Left ventricle myocardium inferior (tissue), 1 donor: ENCODE results near the gene PFKP. TPM values are rescaled to one million over a fixed set of nuclear protein-coding genes. Genes with fewer than 3 reads are reported as not detected.

ENCODE experiments used
- DNase-seq: peaks from one replicate; pipeline ENCODE4 v3.0.0-alpha.2; 2020
- H3K27ac ChIP-seq: fragments of 200-600 bp; replicated peaks from 2 replicates; pipeline ENCODE4 v1.8.0; 2021
- H3K27me3 ChIP-seq: fragments of 200-600 bp; 2 replicates; pipeline ENCODE4 v1.8.0; 2021; ENCODE audit warnings: low read depth
- H3K36me3 ChIP-seq: fragments of 200-600 bp; 2 replicates; pipeline ENCODE4 v1.8.0; 2021
- H3K4me1 ChIP-seq: fragments of 200-600 bp; 2 replicates; pipeline ENCODE4 v1.8.0; 2021
- H3K4me3 ChIP-seq: fragments of 200-600 bp; 2 replicates; pipeline ENCODE4 v1.8.0; 2021; ENCODE audit warnings: mild to moderate bottlenecking, moderate library complexity
- H3K9me3 ChIP-seq: fragments of 200-600 bp; replicated peaks from 2 replicates; pipeline ENCODE4 v1.8.0; 2021
- intact Hi-C: fragments of 100-400 bp; cut with micrococcal nuclease; formaldehyde crosslinking; loops from one replicate; pipeline ENCODE4 v1.11.0; 2022
- total RNA-seq: library from RNA; stranded (reverse); fragmentation: NEBNext Ultra II Directional; extraction: Animal tissue kit (Norgen Biotek cat#: 25700); gene quantifications from one replicate; pipeline ENCODE4 v1.2.1, GENCODE V29; 2021
- TF ChIP-seq, protein P1 (sequence below): fragments of 200-600 bp; IDR thresholded peaks from 2 replicates; pipeline ENCODE4 v1.8.0; 2021; ENCODE audit warnings: antibody characterized with exemption, mild to moderate bottlenecking, borderline replicate concordance
- donor health status: DM: no; HTN: yes; CAD: no; lungs with severe emphysema.

PFKP gene
- total RNA-seq, 1 donor from 2014 or later: 206 TPM

DNA sequence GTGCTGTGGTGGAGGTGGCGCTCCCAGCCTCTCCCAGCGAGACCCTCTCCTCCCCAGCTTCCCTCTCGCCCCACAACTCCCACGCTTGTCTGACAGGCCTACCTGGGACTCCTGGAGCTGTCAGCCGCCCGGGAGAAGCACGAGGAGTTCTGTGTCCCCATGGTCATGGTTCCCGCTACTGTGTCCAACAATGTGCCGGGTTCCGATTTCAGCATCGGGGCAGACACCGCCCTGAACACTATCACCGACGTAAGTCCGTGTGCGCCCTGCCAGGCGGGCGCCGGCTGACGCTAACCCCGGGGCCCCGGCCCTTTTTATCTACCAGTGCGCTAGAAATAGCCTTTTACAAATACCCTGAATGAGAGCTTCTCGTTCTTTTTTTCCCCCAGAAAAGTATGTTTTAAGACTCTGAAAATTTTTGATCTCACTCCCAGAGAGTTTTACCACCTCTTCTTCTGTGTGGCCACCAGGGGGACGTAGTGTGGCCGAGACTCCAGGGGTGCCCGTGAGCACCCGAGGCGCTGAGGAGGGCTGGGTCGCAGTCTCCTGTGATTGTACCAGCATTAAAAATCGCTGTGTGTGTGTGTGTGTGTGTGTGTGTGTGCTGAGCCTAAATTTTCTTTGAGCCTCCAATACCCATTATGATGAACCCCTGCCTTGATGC is 52.6 kb downstream of the PFKP start:
- TF ChIP-seq, protein P1, sequence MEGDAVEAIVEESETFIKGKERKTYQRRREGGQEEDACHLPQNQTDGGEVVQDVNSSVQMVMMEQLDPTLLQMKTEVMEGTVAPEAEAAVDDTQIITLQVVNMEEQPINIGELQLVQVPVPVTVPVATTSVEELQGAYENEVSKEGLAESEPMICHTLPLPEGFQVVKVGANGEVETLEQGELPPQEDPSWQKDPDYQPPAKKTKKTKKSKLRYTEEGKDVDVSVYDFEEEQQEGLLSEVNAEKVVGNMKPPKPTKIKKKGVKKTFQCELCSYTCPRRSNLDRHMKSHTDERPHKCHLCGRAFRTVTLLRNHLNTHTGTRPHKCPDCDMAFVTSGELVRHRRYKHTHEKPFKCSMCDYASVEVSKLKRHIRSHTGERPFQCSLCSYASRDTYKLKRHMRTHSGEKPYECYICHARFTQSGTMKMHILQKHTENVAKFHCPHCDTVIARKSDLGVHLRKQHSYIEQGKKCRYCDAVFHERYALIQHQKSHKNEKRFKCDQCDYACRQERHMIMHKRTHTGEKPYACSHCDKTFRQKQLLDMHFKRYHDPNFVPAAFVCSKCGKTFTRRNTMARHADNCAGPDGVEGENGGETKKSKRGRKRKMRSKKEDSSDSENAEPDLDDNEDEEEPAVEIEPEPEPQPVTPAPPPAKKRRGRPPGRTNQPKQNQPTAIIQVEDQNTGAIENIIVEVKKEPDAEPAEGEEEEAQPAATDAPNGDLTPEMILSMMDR: peak; percentile 55
- no peaks in the 10 kb centered on the region for H3K9me3 ChIP-seq
- H3K27ac ChIP-seq: no peak overlapping the region
- peaks cover 69% of the 10 kb centered on the region for H3K36me3 ChIP-seq
- no peak overlapping the region for H3K4me3 ChIP-seq
- peaks cover 27% of the 10 kb centered on the region for H3K4me1 ChIP-seq
- no peaks in the 10 kb centered on the region for H3K27me3 ChIP-seq
- no peak for DNase-seq
- intact Hi-C loops: no loop called here

DNA sequence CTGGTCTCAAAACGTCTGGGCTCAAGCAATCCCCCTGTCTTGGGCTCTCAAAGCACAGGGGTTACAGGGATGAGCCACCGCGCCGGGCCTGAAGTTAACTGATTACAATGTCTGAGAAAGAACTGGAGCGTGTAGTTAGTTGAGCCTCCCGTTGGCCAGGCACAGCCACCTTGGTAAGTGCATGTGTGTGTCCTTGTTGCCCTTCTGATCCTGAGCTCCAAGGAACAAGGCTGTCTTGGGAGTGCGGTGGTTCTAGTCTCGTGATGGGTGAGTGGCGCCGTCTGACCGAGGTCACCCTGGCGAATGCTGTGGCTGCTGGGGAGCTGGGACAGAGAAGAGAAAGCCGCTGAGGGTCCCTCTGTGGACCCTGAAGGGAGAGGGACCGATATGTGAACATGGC is 54.7 kb downstream of the PFKP start:
- TF ChIP-seq, protein P1: no peak
- Histone ChIP-seq H3K27ac (no peak overlapping the region), H3K4me3 (no peak overlapping the region), H3K9me3 (no peaks in the 10 kb centered on the region), H3K27me3 (no peaks in the 10 kb centered on the region), H3K4me1 (peaks cover 31% of the 10 kb centered on the region), H3K36me3 (peaks cover 67% of the 10 kb centered on the region)
- DNase-seq: no peak
- intact Hi-C loops: no loop called here

DNA sequence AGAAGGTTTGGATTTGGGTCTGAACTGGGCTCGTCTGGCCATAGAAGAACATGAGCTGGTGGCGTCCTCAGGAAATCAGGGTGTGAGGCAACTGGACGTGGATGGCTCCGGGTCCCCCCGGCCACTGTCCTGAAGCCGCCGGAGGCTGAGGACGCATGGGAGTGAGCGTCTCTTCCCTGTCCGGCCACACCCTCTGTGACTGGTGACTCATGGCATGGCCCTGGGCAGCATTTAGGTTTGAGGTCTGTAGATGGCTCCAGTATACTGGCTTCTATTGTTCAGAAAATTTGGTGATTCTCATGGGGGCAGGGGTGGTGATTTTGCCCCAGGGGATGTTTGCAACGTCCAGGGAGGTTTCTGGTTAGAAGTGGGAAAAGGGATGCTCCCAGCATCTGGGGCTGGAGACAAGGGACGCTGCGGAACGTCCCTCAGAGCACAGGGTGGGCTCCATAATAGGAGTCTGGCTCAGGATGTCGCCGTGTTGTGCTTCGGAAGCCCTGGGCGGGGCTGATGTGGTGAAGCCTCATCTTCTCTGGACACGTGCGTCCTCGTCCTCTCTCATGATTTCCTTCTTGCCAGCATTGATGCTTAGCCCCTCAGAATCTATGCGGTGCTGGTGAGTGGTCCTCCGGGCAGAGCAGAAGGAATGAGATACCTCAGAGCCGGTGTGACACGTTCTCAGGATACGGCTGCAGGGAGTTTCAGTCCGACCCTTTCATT is 55.3 kb downstream of the PFKP start:
- intact Hi-C loops: no loop called here
- no peaks in the 10 kb centered on the region for H3K9me3 ChIP-seq
- H3K36me3 ChIP-seq: peaks cover 61% of the 10 kb centered on the region
- no peak overlapping the region for H3K4me3 ChIP-seq
- H3K27me3 ChIP-seq: no peaks in the 10 kb centered on the region
- DNase-seq: no peak
- H3K4me1 ChIP-seq: peaks cover 37% of the 10 kb centered on the region
- no peak overlapping the region for H3K27ac ChIP-seq
- TF ChIP-seq, protein P1: no peak

DNA sequence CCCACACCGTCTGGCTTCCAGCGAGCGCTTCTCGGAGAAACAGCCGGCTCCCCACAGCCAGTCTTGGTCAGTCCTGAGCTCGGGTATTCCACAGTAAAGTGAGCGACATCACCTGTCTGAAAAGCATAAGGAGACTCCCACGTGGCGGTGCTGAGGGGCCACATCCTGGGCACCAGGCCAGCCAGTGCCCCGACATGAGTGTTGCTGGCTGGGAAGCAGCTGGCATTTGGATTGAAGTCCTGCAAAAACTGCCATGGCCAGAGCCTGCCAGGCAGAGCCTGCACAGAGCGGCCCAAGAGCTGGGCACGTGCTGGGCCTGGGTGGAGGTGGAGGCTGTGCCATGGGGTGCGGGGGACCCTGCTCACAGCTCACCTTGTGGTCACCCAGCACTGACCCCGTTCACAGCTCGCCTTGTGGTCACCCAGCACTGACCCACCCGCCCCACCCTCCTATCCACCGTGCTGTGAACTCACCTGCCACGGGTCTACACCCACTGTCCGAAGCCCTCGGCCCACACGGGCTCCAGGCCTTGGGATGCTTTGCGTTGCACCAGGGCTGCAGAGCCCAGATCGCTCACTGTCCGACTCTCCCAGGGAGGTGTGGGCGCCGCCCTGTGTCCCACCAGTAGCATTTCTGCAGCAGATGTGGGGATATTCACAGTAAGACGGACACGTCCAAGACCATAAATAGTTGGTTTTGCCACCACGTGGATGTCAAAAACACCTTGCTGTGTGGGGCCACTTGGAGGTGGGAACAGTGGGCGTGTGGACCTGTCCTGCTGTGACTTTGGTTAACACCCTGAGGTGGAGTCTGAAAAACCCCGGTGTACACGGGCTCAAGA is 56.4 kb downstream of the PFKP start:
- H3K4me1 ChIP-seq: peaks cover 47% of the 10 kb centered on the region

More for the DNA sequence above, 56.4 kb downstream of the PFKP start:
- H3K27me3 ChIP-seq: no peaks in the 10 kb centered on the region
- TF ChIP-seq, protein P1: no peak
- peaks cover 50% of the 10 kb centered on the region for H3K36me3 ChIP-seq
- no peaks in the 10 kb centered on the region for H3K9me3 ChIP-seq
- intact Hi-C loops: no loop called here
- H3K27ac ChIP-seq: no peak overlapping the region
- peak; percentile 64 for DNase-seq
- no peak overlapping the region for H3K4me3 ChIP-seq
